GM23248 (cell line): ENCODE measurements around the gene GFPT1. TPM values are rescaled to one million over a fixed set of nuclear protein-coding genes. Genes with fewer than 3 reads are reported as not detected.
"Not testable (repeated sequence)": the region's sequence is repeated elsewhere in the genome, so short reads cannot be mapped to it uniquely, and the experiment has no call there.

Experiments
- DNase-seq: peaks from one replicate; pipeline ENCODE4 v3.0.0-alpha.2; 2015
- H2AFZ ChIP-seq: fragments of 200-600 bp; sonication (generic); 2 replicates; pipeline ENCODE4 v1.6.1; 2016; ENCODE audit warnings: antibody characterized with exemption
- H3F3A ChIP-seq: fragments of 200-600 bp; sonication (generic); 2 replicates; pipeline ENCODE4 v1.6.1; 2016; ENCODE audit warnings: mild to moderate bottlenecking, antibody characterized with exemption, mixed run types; ENCODE audit not compliant: insufficient read depth
- H3K27ac ChIP-seq: fragments of 200-600 bp; sonication (generic); 2 replicates; pipeline ENCODE4 v1.5.1; 2016; ENCODE audit warnings: mild to moderate bottlenecking
- H3K27me3 ChIP-seq: fragments of 200-600 bp; sonication (generic); replicated peaks from 2 replicates; pipeline ENCODE4 v1.6.1; 2016; ENCODE audit warnings: mild to moderate bottlenecking; ENCODE audit not compliant: insufficient read depth
- H3K36me3 ChIP-seq: fragments of 200-600 bp; sonication (generic); 2 replicates; pipeline ENCODE4 v1.6.1; 2016; ENCODE audit warnings: low read depth, mild to moderate bottlenecking
- H3K4me1 ChIP-seq: fragments of 200-600 bp; sonication (generic); 2 replicates; pipeline ENCODE4 v1.6.1; 2016; ENCODE audit warnings: mild to moderate bottlenecking; ENCODE audit not compliant: insufficient read depth
- H3K4me2 ChIP-seq: fragments of 200-600 bp; sonication (generic); one replicate; pipeline ENCODE4 v1.6.1; 2016; ENCODE audit warnings: mild to moderate bottlenecking; ENCODE audit not compliant: unreplicated experiment
- H3K4me3 ChIP-seq: fragments of 200-600 bp; sonication (generic); 2 replicates; pipeline ENCODE4 v1.5.1; 2016; ENCODE audit warnings: mild to moderate bottlenecking
- H3K79me2 ChIP-seq: fragments of 200-600 bp; sonication (generic); 2 replicates; pipeline ENCODE4 v1.6.1; 2016; ENCODE audit warnings: mild to moderate bottlenecking; ENCODE audit not compliant: insufficient read depth
- H3K9ac ChIP-seq: fragments of 200-600 bp; sonication (generic); 2 replicates; pipeline ENCODE4 v1.6.1; 2016; ENCODE audit warnings: mild to moderate bottlenecking
- H3K9me2 ChIP-seq: fragments of 200-600 bp; sonication (generic); 2 replicates; pipeline ENCODE4 v1.6.1; 2016; ENCODE audit warnings: mixed run types, mild to moderate bottlenecking, moderate library complexity; ENCODE audit not compliant: insufficient read depth
- H3K9me3 ChIP-seq: fragments of 200-600 bp; sonication (generic); one replicate; pipeline ENCODE4 v1.6.1; 2017; ENCODE audit warnings: low read depth
- H4K20me1 ChIP-seq: fragments of 200-600 bp; sonication (generic); 2 replicates; pipeline ENCODE4 v1.6.0; 2016; ENCODE audit not compliant: insufficient read depth
- EZH2 ChIP-seq: fragments of 200-600 bp; sonication (generic); IDR thresholded peaks from 2 replicates; pipeline ENCODE4 v1.6.1; 2018; ENCODE audit warnings: antibody characterized with exemption, mild to moderate bottlenecking; ENCODE audit not compliant: insufficient read depth, poor library complexity, severe bottlenecking
- EZH2phosphoT487 ChIP-seq: fragments of 200-600 bp; sonication (generic); IDR thresholded peaks from 2 replicates; pipeline ENCODE4 v1.6.1; 2018; ENCODE audit warnings: antibody characterized with exemption, moderate library complexity, mild to moderate bottlenecking, low read depth; ENCODE audit not compliant: insufficient read depth
- WGBS, 2 experiments: methylation state at CpG; one replicate each; pipeline ENCODE4 v1.1.6; 2015 to 2017; ENCODE audit warnings: low lambda C conversion rate in 2 of 2, low coverage in 1 of 2; ENCODE audit errors: missing lambda C conversion rate in 2 of 2; 5-methylcytosine and 5-hydroxymethylcytosine counted together
- in situ Hi-C: fragments of 300-500 bp; cut with MboI; formaldehyde crosslinking; loops from 2 replicates; pipeline ENCODE4 v1.15.0; 2020
- polyA plus RNA-seq: library from polyadenylated mRNA; unstranded; fragments of >200 nt; fragmentation: Nextera tagmentation; extraction: Ambion mirVana; gene quantifications from 2 replicates; pipeline ENCODE4 v1.2.1, GENCODE V29; 2016
- total RNA-seq: library from RNA; depleted of rRNA; stranded (reverse); fragments of >200 nt; shearing (Covaris generic); gene quantifications from 2 replicates; pipeline ENCODE4 v1.2.3, GENCODE V29; 2014

The GFPT1 gene
- total and polyA plus RNA-seq, 2 experiments from 2014 or later, result 53.3 to 115 TPM

DNA sequence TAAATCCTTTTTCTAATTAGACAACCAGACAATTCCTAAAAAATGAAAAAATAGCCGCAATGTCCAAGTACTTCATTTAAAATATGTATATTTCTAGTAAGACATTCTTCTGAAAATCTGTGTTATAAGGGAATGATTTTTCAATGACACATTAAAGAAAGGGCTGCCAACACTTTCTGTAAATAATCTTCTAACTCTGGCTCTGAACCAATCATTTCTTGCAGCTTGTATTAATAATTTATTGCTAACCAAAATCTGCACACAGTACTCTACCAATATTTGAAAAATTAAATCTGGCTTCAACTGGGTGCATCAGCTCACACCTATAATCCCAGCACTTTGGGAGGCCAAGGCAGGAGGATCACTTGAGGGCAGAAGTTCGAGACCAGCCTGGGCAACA, 42.0 kb upstream of the GFPT1 start:
- Histone ChIP-seq H2AFZ (no peak overlapping the region), H3K4me1 (no peaks in the 10 kb centered on the region), H3K9ac (no peak overlapping the region), H3K36me3 (peaks cover 46% of the 10 kb centered on the region), H3F3A (0 out of 2 replicates have a peak, but pooled peaks cover 12% of the 10 kb centered on the region), H3K27me3 (no peaks in the 10 kb centered on the region), H3K4me3 (no peak overlapping the region), H3K9me2 (no peaks in the 10 kb centered on the region), H3K9me3 (no peaks in the 10 kb centered on the region), H4K20me1 (0 out of 2 replicates have a peak, but pooled peaks cover 5% of the 10 kb centered on the region), H3K79me2 (peaks cover 36% of the 10 kb centered on the region), H3K4me2 (no peak overlapping the region), H3K27ac (no peak overlapping the region)
- TF ChIP-seq EZH2 (no peak), EZH2phosphoT487 (no peak)
- no peak for DNase-seq
- 34 to 39% methylated on average over 2 of the region's 2 CpGs for WGBS, 2 experiments
- in situ Hi-C loops, result no loop called here

DNA sequence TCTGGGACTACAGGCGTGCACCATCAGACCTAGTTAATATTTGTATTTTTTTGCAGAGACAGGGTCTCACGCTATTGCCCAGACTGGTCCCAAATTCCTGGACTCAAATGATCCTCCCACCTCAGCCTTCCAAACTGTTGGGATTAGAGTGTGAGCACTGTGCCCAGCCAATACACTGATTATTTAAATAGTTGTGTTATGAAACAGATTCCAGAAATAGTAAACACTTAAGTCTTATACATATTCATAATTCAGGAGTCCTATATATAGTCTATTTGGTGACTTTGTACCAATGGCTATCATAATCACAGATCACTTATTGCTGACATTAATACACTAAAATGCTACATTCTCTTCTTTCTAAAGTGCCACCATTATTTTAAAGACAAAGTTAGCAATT, 37.4 kb upstream of the GFPT1 start:
- Histone ChIP-seq H3K79me2 (peaks cover 10% of the 10 kb centered on the region; the same call in 1 of the 2 replicates), H4K20me1 (no peaks in the 10 kb centered on the region), H3K4me2 (no peak overlapping the region), H3K9me3 (no peaks in the 10 kb centered on the region), H3K9ac (no peak overlapping the region), H3K4me3 (no peak overlapping the region), H3K36me3 (peaks cover 38% of the 10 kb centered on the region), H3K27ac (no peak overlapping the region), H2AFZ (no peak overlapping the region), H3K9me2 (no peaks in the 10 kb centered on the region), H3F3A (0 out of 2 replicates have a peak, but pooled peaks cover 10% of the 10 kb centered on the region), H3K27me3 (no peaks in the 10 kb centered on the region), H3K4me1 (no peaks in the 10 kb centered on the region)
- DNase-seq, result no peak
- TF ChIP-seq EZH2 (no peak), EZH2phosphoT487 (no peak)
- in situ Hi-C loops, result no loop called here
- WGBS, 2 experiments, result 99 to 100% methylated on average over 2 of the region's 2 CpGs

DNA sequence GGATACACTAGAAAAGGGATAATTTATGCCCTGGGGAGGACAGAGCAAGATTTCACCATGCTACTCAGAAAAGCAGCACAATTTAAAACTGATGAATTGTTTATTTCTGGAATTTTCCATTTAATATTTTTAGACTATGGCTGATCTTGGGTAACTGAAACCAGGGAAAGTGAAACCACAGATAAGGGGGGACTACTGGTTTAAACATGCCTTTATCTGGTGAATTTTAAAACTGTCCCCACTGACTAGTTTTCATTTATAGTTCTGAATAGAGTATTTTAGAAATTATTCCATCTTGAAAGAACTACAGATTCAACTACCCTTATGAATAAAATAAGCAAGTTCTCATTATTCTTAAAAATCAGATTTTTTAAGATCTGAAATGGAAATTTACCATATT, 35.2 kb upstream of the GFPT1 start:
- H3K27me3 ChIP-seq, result no peaks in the 10 kb centered on the region
- peaks cover 34% of the 10 kb centered on the region for H3K36me3 ChIP-seq
- no peak for TF ChIP-seq EZH2phosphoT487
- TF ChIP-seq EZH2, result no peak
- no peak overlapping the region for H3K4me3 ChIP-seq
- H3K27ac ChIP-seq, result no peak overlapping the region
- H3K9me2 ChIP-seq, result no peaks in the 10 kb centered on the region
- H2AFZ ChIP-seq, result no peak overlapping the region
- H3K4me1 ChIP-seq, result no peaks in the 10 kb centered on the region
- in situ Hi-C loops, result no loop called here
- H3K4me2 ChIP-seq, result no peak overlapping the region
- H3F3A ChIP-seq, result no peaks in the 10 kb centered on the region
- no peak for DNase-seq
- no peak overlapping the region for H3K9ac ChIP-seq
- no peaks in the 10 kb centered on the region for H3K9me3 ChIP-seq
- H4K20me1 ChIP-seq, result no peaks in the 10 kb centered on the region
- H3K79me2 ChIP-seq, result no peaks in the 10 kb centered on the region; the same call in 1 of the 2 replicates

DNA sequence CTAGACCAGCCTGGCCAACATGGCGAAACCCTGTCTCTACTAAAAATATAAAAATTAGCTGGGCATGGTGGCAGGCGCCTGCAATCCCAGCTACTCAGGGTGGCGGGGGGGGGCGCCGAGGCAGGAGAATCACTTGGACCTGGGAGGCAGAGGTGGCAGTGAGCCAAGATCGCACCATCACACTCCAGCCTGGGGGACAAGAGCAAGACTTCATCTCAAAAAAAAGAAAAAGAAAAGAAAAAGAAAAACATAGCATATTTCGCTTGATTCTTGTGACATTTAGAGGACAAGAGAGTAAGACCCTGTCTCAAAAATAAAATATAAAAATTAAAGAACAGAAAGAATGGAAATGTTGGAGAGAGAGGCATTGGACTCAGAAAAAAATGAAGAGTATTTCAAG, 32.1 kb upstream of the GFPT1 start:
- H2AFZ ChIP-seq, H4K20me1 ChIP-seq, H3F3A ChIP-seq, H3K9me3 ChIP-seq, H3K9me2 ChIP-seq, H3K27me3 ChIP-seq, H3K79me2 ChIP-seq, H3K9ac ChIP-seq, H3K4me2 ChIP-seq, in situ Hi-C loops, DNase-seq, H3K4me1 ChIP-seq, H3K27ac ChIP-seq, H3K4me3 ChIP-seq: not testable (repeated sequence)
- WGBS, 2 experiments, result 86 to 87% methylated on average over 7 of the region's 7 CpGs
- H3K36me3 ChIP-seq, result peaks cover 35% of the 10 kb centered on the region

DNA sequence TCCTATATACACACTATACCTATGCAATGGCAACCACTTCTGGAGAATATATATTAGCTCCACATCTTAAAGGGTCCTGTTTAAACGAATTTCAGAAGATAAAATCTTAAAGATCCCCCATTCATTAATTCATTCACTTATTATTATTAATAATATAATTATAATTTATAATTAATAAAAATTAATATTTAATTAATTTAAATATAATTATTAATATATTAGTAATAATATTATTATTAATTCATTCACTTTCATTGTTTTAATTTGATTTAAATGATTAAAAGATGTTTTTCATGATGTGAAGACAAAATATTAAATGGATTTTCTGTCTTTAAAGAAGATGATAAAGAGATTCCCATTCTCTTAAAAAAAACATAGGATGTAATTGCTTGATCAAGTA, 29.1 kb upstream of the GFPT1 start:
- Histone ChIP-seq H2AFZ (no peak overlapping the region), H3K9me2 (no peaks in the 10 kb centered on the region), H3K27me3 (no peaks in the 10 kb centered on the region), H3F3A (no peaks in the 10 kb centered on the region), H3K4me1 (no peaks in the 10 kb centered on the region), H3K4me3 (no peak overlapping the region), H3K9me3 (no peaks in the 10 kb centered on the region), H4K20me1 (no peaks in the 10 kb centered on the region), H3K4me2 (no peak overlapping the region), H3K9ac (no peak overlapping the region), H3K27ac (no peak overlapping the region), H3K79me2 (no peaks in the 10 kb centered on the region), H3K36me3 (peaks cover 30% of the 10 kb centered on the region)
- no peak for TF ChIP-seq EZH2phosphoT487
- no peak for TF ChIP-seq EZH2
- 92 to 97% methylated on average over 1 of the region's 1 CpG for WGBS, 2 experiments
- no peak for DNase-seq
- in situ Hi-C loops, result no loop called here
